ENCODE data around the gene ARAP1. TPM values are rescaled to one million over a fixed set of nuclear protein-coding genes. Genes with fewer than 3 reads are reported as not detected.

The ARAP1 gene
- polyA plus RNA-seq, 1 donor (not counting 4 experiments of a cell fraction or from before 2014, with no cell fraction given), result 32.8 TPM

DNA sequence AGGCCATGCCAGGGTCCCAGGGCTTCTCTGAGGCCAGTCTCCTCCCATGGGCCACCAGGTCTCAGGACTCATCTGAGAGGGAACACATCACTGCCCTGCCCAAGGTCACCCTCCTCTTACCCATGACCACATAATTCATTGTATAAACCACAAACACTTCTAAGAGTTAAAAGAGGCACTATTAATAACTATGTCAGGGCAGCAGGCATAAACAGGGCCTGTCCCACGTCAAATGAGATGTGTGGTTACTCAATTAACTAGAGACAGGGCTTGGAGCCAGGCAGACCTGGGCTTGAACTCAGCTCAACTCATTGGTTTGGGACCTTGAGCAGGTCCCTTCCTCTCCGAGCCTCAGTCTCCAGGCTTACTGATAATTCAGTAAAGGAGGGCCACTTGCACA is 33.1 kb downstream of the ARAP1 start:
- H3K9ac ChIP-seq (ENCODE audit: control insufficient read depth, extremely low read depth, insufficient read depth, low read length), result no peak overlapping the region
- H3K9me1 ChIP-seq (ENCODE audit: control insufficient read depth, extremely low read depth, insufficient read depth, low read length), result peaks cover 7% of the 10 kb centered on the region
- H4K20me1 ChIP-seq (ENCODE audit: control insufficient read depth, extremely low read depth, insufficient read depth, low read length), result peaks cover 11% of the 10 kb centered on the region
- no peaks in the 10 kb centered on the region for H3K27me3 ChIP-seq (ENCODE audit: control insufficient read depth, extremely low read depth, insufficient read depth, low read length)
- peaks cover 57% of the 10 kb centered on the region for H3K4me1 ChIP-seq (ENCODE audit: control insufficient read depth, extremely low read depth, insufficient read depth, low read length)
- no peak for FAIRE-seq
- no peak overlapping the region for H3K27ac ChIP-seq (ENCODE audit: control insufficient read depth, insufficient read depth, low read length)
- H3K79me2 ChIP-seq (ENCODE audit: control insufficient read depth, insufficient read depth, low read length), result peaks cover 80% of the 10 kb centered on the region
- no peak overlapping the region for H2AFZ ChIP-seq (ENCODE audit: control insufficient read depth, low read length)
- dilution Hi-C loops (cut with MboI; ENCODE audit: extremely low pct_ligation_motif_present, low sequenced_read_pairs), result no loop called here
- TF ChIP-seq EZH2 (IDR thresholded peaks at IDR 0.05; ENCODE audit: low read length), result no peak
- TF ChIP-seq, protein P1, sequence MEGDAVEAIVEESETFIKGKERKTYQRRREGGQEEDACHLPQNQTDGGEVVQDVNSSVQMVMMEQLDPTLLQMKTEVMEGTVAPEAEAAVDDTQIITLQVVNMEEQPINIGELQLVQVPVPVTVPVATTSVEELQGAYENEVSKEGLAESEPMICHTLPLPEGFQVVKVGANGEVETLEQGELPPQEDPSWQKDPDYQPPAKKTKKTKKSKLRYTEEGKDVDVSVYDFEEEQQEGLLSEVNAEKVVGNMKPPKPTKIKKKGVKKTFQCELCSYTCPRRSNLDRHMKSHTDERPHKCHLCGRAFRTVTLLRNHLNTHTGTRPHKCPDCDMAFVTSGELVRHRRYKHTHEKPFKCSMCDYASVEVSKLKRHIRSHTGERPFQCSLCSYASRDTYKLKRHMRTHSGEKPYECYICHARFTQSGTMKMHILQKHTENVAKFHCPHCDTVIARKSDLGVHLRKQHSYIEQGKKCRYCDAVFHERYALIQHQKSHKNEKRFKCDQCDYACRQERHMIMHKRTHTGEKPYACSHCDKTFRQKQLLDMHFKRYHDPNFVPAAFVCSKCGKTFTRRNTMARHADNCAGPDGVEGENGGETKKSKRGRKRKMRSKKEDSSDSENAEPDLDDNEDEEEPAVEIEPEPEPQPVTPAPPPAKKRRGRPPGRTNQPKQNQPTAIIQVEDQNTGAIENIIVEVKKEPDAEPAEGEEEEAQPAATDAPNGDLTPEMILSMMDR (optimal IDR thresholded peaks at IDR 0.05 in 1 of 3, IDR thresholded peaks at IDR 0.05 in 1 of 3, conservative IDR thresholded peaks at IDR 0.05 in 1 of 3; ENCODE audit: extremely low read depth in 1 of 3, insufficient read depth in 2 of 3, low read length in 3 of 3), result no peak
- H3K4me3 ChIP-seq (ENCODE audit: control insufficient read depth in 2 of 3, extremely low read depth in 1 of 3, insufficient read depth in 2 of 3, low read depth in 1 of 3, low read length in 3 of 3), result no peak overlapping the region
- no peak for DNase-seq (ENCODE audit: low read depth, low spot score)
- peaks cover 14 to 29% of the 10 kb centered on the region in 2 experiments for H3K36me3 ChIP-seq (ENCODE audit: control insufficient read depth in 2 of 2, extremely low read depth in 1 of 2, insufficient read depth in 2 of 2, low read length in 2 of 2)
- H3K4me2 ChIP-seq (ENCODE audit: control insufficient read depth, extremely low read depth, insufficient read depth, low read depth, low read length), result peak overlapping the region; percentile 30
- H3K9me3 ChIP-seq (ENCODE audit: control insufficient read depth, low read depth, low read length), result no peaks in the 10 kb centered on the region

DNA sequence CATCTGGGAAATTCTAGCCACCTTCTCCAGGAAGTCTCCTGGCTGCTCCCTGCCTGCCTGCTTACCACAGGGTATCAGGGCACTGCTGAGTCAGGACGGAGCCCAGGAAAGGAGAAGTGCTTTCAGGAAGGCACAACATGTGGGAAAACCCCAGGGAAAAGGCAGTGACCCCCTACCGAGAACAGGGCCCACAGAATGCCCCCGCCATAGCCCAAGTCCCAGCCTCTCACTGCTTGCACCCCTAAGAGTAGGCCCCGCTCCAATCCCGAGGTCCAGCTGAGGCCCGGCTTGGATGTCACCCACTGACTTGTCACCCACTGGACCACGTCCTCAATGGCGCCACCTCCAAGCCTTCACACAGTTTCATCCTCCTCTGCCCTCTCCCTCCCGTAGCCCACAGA is 34.1 kb downstream of the ARAP1 start:
- no peak for FAIRE-seq
- dilution Hi-C loops (cut with MboI; ENCODE audit: extremely low pct_ligation_motif_present, low sequenced_read_pairs), result no loop called here
- H3K79me2 ChIP-seq (ENCODE audit: control insufficient read depth, insufficient read depth, low read length), result peaks cover 71% of the 10 kb centered on the region

More for the DNA sequence above, 34.1 kb downstream of the ARAP1 start:
- Histone ChIP-seq H3K27ac (ENCODE audit: control insufficient read depth, insufficient read depth, low read length) (no peak overlapping the region), H4K20me1 (ENCODE audit: control insufficient read depth, extremely low read depth, insufficient read depth, low read length) (peaks cover 11% of the 10 kb centered on the region), H3K9ac (ENCODE audit: control insufficient read depth, extremely low read depth, insufficient read depth, low read length) (no peak overlapping the region), H2AFZ (ENCODE audit: control insufficient read depth, low read length) (no peak overlapping the region), H3K27me3 (ENCODE audit: control insufficient read depth, extremely low read depth, insufficient read depth, low read length) (no peaks in the 10 kb centered on the region), H3K4me3 (ENCODE audit: control insufficient read depth in 2 of 3, extremely low read depth in 1 of 3, insufficient read depth in 2 of 3, low read depth in 1 of 3, low read length in 3 of 3) (no peak overlapping the region), H3K4me1 (ENCODE audit: control insufficient read depth, extremely low read depth, insufficient read depth, low read length) (peaks cover 46% of the 10 kb centered on the region), H3K36me3 (ENCODE audit: control insufficient read depth in 2 of 2, extremely low read depth in 1 of 2, insufficient read depth in 2 of 2, low read length in 2 of 2) (peaks cover 14 to 29% of the 10 kb centered on the region in 2 experiments), H3K4me2 (ENCODE audit: control insufficient read depth, extremely low read depth, insufficient read depth, low read depth, low read length) (no peak overlapping the region), H3K9me3 (ENCODE audit: control insufficient read depth, low read depth, low read length) (no peaks in the 10 kb centered on the region), H3K9me1 (ENCODE audit: control insufficient read depth, extremely low read depth, insufficient read depth, low read length) (peaks cover 7% of the 10 kb centered on the region)
- no peak for TF ChIP-seq EZH2 (IDR thresholded peaks at IDR 0.05; ENCODE audit: low read length)
- TF ChIP-seq, protein P1 (optimal IDR thresholded peaks at IDR 0.05 in 1 of 3, IDR thresholded peaks at IDR 0.05 in 1 of 3, conservative IDR thresholded peaks at IDR 0.05 in 1 of 3; ENCODE audit: extremely low read depth in 1 of 3, insufficient read depth in 2 of 3, low read length in 3 of 3), result no peak
- DNase-seq (ENCODE audit: low read depth, low spot score), result no peak
